Gastrocnemius medialis (tissue), 4 donors: ENCODE results near the gene HLA-DMA.

Experiments
- CTCF ChIP-seq, 5 experiments: fragments of 450-650 bp in 3 of 5; fragments of 200-600 bp in 2 of 5; sonication (generic) in 2 of 5; IDR thresholded peaks in 4 of 5; conservative IDR thresholded peaks in 1 of 5; 1 replicate in 4 of 5; 2 replicates in 1 of 5; pipeline ENCODE4 v1.5.1; 2016 to 2019; ENCODE audit warnings: antibody characterized with exemption in 5 of 5, mild to moderate bottlenecking in 3 of 5, moderate library complexity in 3 of 5
- POLR2A ChIP-seq, 2 donors: fragments of 450-650 bp; IDR thresholded peaks; one replicate each; pipeline ENCODE4 v1.6.1; 2017; ENCODE audit warnings: antibody characterized with exemption in 2 of 2, mild to moderate bottlenecking in 2 of 2, moderate library complexity in 2 of 2

- TF ChIP-seq CTCF (IDR thresholded peaks at IDR 0.05 in 4 of 5, conservative IDR thresholded peaks at IDR 0.05 in 1 of 5) (no peak), POLR2A (IDR thresholded peaks at IDR 0.05) (peak in 1 of 2 donors; percentile 8)
Measured at GRCh38 chr6:32945108-32945760, 7.7 kb downstream of the HLA-DMA start.
